DLD1 (cell line): ENCODE measurements around the gene SH2B3.
"Not testable (repeated sequence)": the region's sequence is repeated elsewhere in the genome, so short reads cannot be mapped to it uniquely, and the experiment has no call there.

ENCODE experiments used
- in situ Hi-C: cut with HindIII; loops from 2 replicates; pipeline ENCODE4 v1.10.0; 2017; ENCODE audit warnings: low sequenced_read_pairs

The SH2B3 gene

GRCh38 chr12:111405859-111406473 lies at the start of gene SH2B3:
SH2B3 (plus strand) TSS chr12:111405923; CDS start chr12:111418146, 12,223 bp downstream.
- in situ Hi-C loops: no loop called here

GRCh38 chr12:111359231-111359913 lies 46.4 kb upstream of the SH2B3 start:
- in situ Hi-C loops: no loop called here

GRCh38 chr12:111359914-111360276 lies 45.8 kb upstream of the SH2B3 start:
- in situ Hi-C loops: no loop called here

GRCh38 chr12:111360325-111360930 lies 45.3 kb upstream of the SH2B3 start:
- in situ Hi-C loops: no loop called here

GRCh38 chr12:111361073-111361716 lies 44.5 kb upstream of the SH2B3 start:
- in situ Hi-C loops: no loop called here

GRCh38 chr12:111361717-111362576 lies 43.8 kb upstream of the SH2B3 start:
- in situ Hi-C loops: no loop called here

GRCh38 chr12:111362687-111363475 lies 42.8 kb upstream of the SH2B3 start:
- in situ Hi-C loops: no loop called here

GRCh38 chr12:111363578-111363977 lies 42.1 kb upstream of the SH2B3 start:
- in situ Hi-C loops: no loop called here

- in situ Hi-C loops: no loop called here
These were observed 39.6 kb upstream of the SH2B3 start for GRCh38 chr12:111366075-111366474.

- in situ Hi-C loops: no loop called here
These were observed 39.1 kb upstream of the SH2B3 start for GRCh38 chr12:111366583-111366982.

GRCh38 chr12:111367661-111368221 lies 38.0 kb upstream of the SH2B3 start:
- in situ Hi-C loops: no loop called here

- in situ Hi-C loops: no loop called here
These were observed 37.4 kb upstream of the SH2B3 start for GRCh38 chr12:111368291-111368787.

- in situ Hi-C loops: no loop called here
These were observed 36.8 kb upstream of the SH2B3 start, which contains the start of gene PHETA1 for GRCh38 chr12:111368788-111369495. PHETA1 (minus strand) TSS chr12:111369095; CDS start chr12:111363427, 5,668 bp downstream.

- in situ Hi-C loops: no loop called here
These were observed 36.1 kb upstream of the SH2B3 start for GRCh38 chr12:111369496-111370220.

- in situ Hi-C loops: not testable (repeated sequence)
These were observed 32.5 kb upstream of the SH2B3 start for GRCh38 chr12:111373231-111373630.

- in situ Hi-C loops: no loop called here
These were observed 28.3 kb upstream of the SH2B3 start for GRCh38 chr12:111377440-111377839.

- in situ Hi-C loops: no loop called here
These were observed 25.7 kb upstream of the SH2B3 start for GRCh38 chr12:111379942-111380554.

- in situ Hi-C loops: no loop called here
These were observed 21.1 kb upstream of the SH2B3 start for GRCh38 chr12:111384596-111384995.
